Right lobe of liver (tissue), 4 donors: ENCODE measurements around the gene IFT27.

Source experiments
- POLR2A ChIP-seq: fragments of 450-650 bp; IDR thresholded peaks from one replicate; pipeline ENCODE4 v1.6.1; 2017; ENCODE audit warnings: antibody characterized with exemption, mild to moderate bottlenecking
- TF ChIP-seq, protein P1 (sequence below), 4 donors: fragments of 200-600 bp in 3 of 4; fragments of 450-650 bp in 1 of 4; IDR thresholded peaks; one replicate each; pipeline versions ENCODE4 v1.5.1 to v1.8.0; 2016 to 2022; ENCODE audit warnings: antibody characterized with exemption in 4 of 4, mild to moderate bottlenecking in 2 of 4
- donor health status: DM: no; HTN: no; CAD: no.
- donor health status: DM: no; HTN: no; CAD: no.
- donor health status: DM: no; HTN: yes; CAD: no.

- TF ChIP-seq, protein P1, sequence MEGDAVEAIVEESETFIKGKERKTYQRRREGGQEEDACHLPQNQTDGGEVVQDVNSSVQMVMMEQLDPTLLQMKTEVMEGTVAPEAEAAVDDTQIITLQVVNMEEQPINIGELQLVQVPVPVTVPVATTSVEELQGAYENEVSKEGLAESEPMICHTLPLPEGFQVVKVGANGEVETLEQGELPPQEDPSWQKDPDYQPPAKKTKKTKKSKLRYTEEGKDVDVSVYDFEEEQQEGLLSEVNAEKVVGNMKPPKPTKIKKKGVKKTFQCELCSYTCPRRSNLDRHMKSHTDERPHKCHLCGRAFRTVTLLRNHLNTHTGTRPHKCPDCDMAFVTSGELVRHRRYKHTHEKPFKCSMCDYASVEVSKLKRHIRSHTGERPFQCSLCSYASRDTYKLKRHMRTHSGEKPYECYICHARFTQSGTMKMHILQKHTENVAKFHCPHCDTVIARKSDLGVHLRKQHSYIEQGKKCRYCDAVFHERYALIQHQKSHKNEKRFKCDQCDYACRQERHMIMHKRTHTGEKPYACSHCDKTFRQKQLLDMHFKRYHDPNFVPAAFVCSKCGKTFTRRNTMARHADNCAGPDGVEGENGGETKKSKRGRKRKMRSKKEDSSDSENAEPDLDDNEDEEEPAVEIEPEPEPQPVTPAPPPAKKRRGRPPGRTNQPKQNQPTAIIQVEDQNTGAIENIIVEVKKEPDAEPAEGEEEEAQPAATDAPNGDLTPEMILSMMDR (IDR thresholded peaks at IDR 0.05) = no peak
- TF ChIP-seq POLR2A = peak; percentile 22
Observed at GRCh38 chr22:36775964-36776669, at the start of gene IFT27.
